Tibial artery (tissue), 4 donors: ENCODE results near the gene CYB561D1.

ENCODE experiments used
- DNase-seq, 2 donors: peaks; one replicate each; pipeline ENCODE4 v3.0.0-alpha.2; 2019
- H3K27ac ChIP-seq, 2 donors: fragments of 200-600 bp; sonication (generic) in 1 of 2; 1 replicate in 1 of 2; 2 replicates in 1 of 2; pipeline ENCODE4 v1.5.1; 2018 to 2019; ENCODE audit warnings: mild to moderate bottlenecking in 1 of 2
- H3K27me3 ChIP-seq, 2 donors: fragments of 200-600 bp; sonication (generic) in 1 of 2; one replicate each; pipeline versions ENCODE4 v1.5.1 to v1.6.0; 2016 to 2019
- H3K36me3 ChIP-seq, 3 donors: fragments of 200-600 bp; sonication (generic) in 2 of 3; one replicate each; pipeline ENCODE4 v1.5.1; 2016 to 2019; ENCODE audit warnings: mild to moderate bottlenecking in 2 of 3
- H3K4me1 ChIP-seq, 4 donors: fragments of 200-600 bp; sonication (generic) in 2 of 4; 1 replicate in 3 of 4; 2 replicates in 1 of 4; pipeline ENCODE4 v1.5.1; 2016 to 2019
- H3K4me3 ChIP-seq, 2 donors: fragments of 200-600 bp; sonication (generic) in 1 of 2; 1 replicate in 1 of 2; 2 replicates in 1 of 2; pipeline ENCODE4 v1.5.1; 2018 to 2019; ENCODE audit warnings: mild to moderate bottlenecking in 2 of 2
- H3K9me3 ChIP-seq, 3 donors: fragments of 200-600 bp; sonication (generic) in 1 of 3; one replicate each; pipeline ENCODE4 v1.5.1; 2016 to 2019
- CTCF ChIP-seq, 2 experiments: fragments of 200-600 bp in 1 of 2; fragments of 450-650 bp in 1 of 2; IDR thresholded peaks; one replicate each; pipeline ENCODE4 v1.5.1; 2017 to 2019; ENCODE audit warnings: antibody characterized with exemption in 2 of 2, mild to moderate bottlenecking in 1 of 2, moderate library complexity in 1 of 2
- intact Hi-C: fragments of 100-400 bp; cut with DNase I; formaldehyde crosslinking; loops from one replicate; pipeline ENCODE4 v1.15.0; 2023; ENCODE audit warnings: low total_unique reads

The CYB561D1 gene

DNA sequence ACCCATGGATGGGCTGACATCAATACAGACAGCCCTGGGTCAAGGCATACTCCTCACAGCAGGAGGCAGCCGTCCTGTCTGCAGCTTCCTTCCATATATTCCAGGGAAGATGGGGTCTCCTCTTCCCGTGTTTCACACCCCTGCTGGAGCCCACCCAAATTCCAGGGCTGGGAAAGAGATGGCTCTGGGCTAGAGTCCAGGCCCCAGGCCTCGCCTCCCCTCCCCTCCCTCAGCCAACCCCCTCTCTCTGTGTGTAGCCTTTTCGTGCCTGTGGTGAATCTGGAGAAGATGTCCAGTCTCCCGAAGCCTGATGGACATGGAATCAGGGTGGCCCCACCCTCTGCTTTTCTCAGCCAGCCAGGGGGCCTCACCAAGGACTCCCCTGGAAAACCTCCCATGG, 6.6 kb upstream of the CYB561D1 start:
- intact Hi-C loops: loop anchor here (10.0 kb wide), 1 partner anchor 222 kb away; no protein-coding TSS in a partner anchor
- H3K9me3 ChIP-seq: no peaks in the 10 kb centered on the region
- H3K4me3 ChIP-seq: no peak overlapping the region
- H3K36me3 ChIP-seq: peaks cover 0 to 37% (median 9%) of the 10 kb centered on the region in 3 donors
- no peaks in the 10 kb centered on the region for H3K27me3 ChIP-seq
- no peak for TF ChIP-seq CTCF (IDR thresholded peaks at IDR 0.05)
- DNase-seq: no peak
- H3K4me1 ChIP-seq: peaks cover 0 to 19% (median 16%) of the 10 kb centered on the region in 4 donors
- H3K27ac ChIP-seq: no peak overlapping the region

DNA sequence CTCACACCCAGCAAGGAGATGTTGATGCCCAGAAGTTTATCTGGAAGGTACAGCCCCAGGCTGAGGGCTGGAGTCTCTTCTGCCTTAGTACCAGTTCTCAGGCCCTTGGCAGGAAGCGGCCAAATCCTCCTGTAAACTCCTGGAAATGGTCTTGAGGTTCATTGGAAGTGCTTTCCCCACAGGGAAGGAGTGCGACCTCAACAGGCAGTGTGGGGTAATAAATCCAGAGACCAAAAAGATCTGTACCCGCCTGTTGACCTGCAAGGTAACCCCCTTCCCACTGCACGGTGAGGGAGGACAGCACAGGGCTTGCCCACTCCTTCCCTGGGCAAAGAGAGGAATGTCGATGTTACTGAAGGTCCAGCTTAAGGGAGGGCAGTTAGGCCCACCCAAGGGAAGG, 5.7 kb upstream of the CYB561D1 start:
- Histone ChIP-seq H3K36me3 (peaks cover 0 to 37% (median 9%) of the 10 kb centered on the region in 3 donors), H3K9me3 (no peaks in the 10 kb centered on the region), H3K4me3 (no peak overlapping the region), H3K27me3 (no peaks in the 10 kb centered on the region), H3K27ac (no peak overlapping the region), H3K4me1 (peaks cover 0 to 17% (median 12%) of the 10 kb centered on the region in 4 donors)
- intact Hi-C loops: loop anchor here (10.0 kb wide), 1 partner anchor 223 kb away; no protein-coding TSS in a partner anchor
- no peak for DNase-seq
- TF ChIP-seq CTCF (IDR thresholded peaks at IDR 0.05): no peak

GRCh38 chr1:109488696-109489095, 5.2 kb upstream of the CYB561D1 start:
- DNase-seq: no peak
- Histone ChIP-seq H3K4me3 (no peak overlapping the region), H3K9me3 (no peaks in the 10 kb centered on the region), H3K27ac (no peak overlapping the region), H3K27me3 (no peaks in the 10 kb centered on the region), H3K36me3 (peaks cover 0 to 37% (median 9%) of the 10 kb centered on the region in 3 donors), H3K4me1 (peaks cover 0 to 20% (median 13%) of the 10 kb centered on the region in 4 donors)
- intact Hi-C loops: loop anchor here (1.0 to 10.0 kb wide), 2 partner anchors 13 to 224 kb away; no protein-coding TSS in a partner anchor
- TF ChIP-seq CTCF (IDR thresholded peaks at IDR 0.05): no peak

- intact Hi-C loops: loop anchor here (2.0 kb wide), 1 partner anchor 43 kb away; no protein-coding TSS in a partner anchor
- Histone ChIP-seq H3K4me3 (no peak overlapping the region), H3K4me1 (peaks cover 0 to 18% (median 12%) of the 10 kb centered on the region in 4 donors)
Measured at GRCh38 chr1:109490029-109490933, 3.6 kb upstream of the CYB561D1 start.

DNA sequence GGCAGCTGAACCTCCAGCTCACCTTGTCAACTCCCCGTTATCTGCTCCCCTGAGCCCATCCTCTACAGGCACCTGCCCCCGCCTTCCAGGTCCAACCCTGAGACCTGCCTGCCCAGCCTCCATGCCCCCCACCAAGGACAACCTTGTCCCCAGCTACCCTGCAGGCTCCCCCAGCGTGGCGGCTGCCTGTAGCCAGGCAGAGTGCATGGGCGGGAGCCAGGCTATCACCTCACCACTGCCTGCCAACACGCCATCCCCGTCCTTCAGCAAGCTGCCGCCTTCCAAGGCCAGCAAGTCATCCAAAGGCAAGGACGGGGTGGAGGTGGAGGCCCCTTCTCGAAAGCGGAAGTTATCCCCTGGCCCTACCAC, 3.0 kb upstream of the CYB561D1 start:
- H3K27me3 ChIP-seq: no peaks in the 10 kb centered on the region
- no peaks in the 10 kb centered on the region for H3K9me3 ChIP-seq
- H3K4me1 ChIP-seq: peaks cover 0 to 24% (median 17%) of the 10 kb centered on the region in 4 donors
- DNase-seq: no peak
- no peak for TF ChIP-seq CTCF (IDR thresholded peaks at IDR 0.05)
- no peak overlapping the region for H3K4me3 ChIP-seq
- no peak overlapping the region for H3K27ac ChIP-seq
- peaks cover 0 to 41% (median 12%) of the 10 kb centered on the region in 3 donors for H3K36me3 ChIP-seq
- intact Hi-C loops: loop anchor here (2.0 kb wide), 1 partner anchor 42 kb away; no protein-coding TSS in a partner anchor

More at GRCh38 chr1:109490029-109490933, 3.6 kb upstream of the CYB561D1 start:
- peak in 1 of 2 donors; percentile 70 for DNase-seq
- no peaks in the 10 kb centered on the region for H3K27me3 ChIP-seq
- TF ChIP-seq CTCF (IDR thresholded peaks at IDR 0.05): peak; percentile 69 to 88
- H3K36me3 ChIP-seq: peaks cover 0 to 37% (median 9%) of the 10 kb centered on the region in 3 donors
- no peaks in the 10 kb centered on the region for H3K9me3 ChIP-seq
- no peak overlapping the region for H3K27ac ChIP-seq
